ENCODE measurements around the gene HEPN1.

The HEPN1 gene

GRCh38 chr11:124886476-124886875 lies 32.6 kb upstream of the HEPN1 start:
- no peak for DNase-seq

- no peak for DNase-seq
Measured at GRCh38 chr11:124886978-124887666, 31.9 kb upstream of the HEPN1 start.

- no peak for DNase-seq
Measured at GRCh38 chr11:124887667-124888013, 31.4 kb upstream of the HEPN1 start.

GRCh38 chr11:124889191-124890091 lies 29.6 kb upstream of the HEPN1 start:
- no peak for DNase-seq

GRCh38 chr11:124890151-124890550 lies 28.9 kb upstream of the HEPN1 start:
- DNase-seq, result peak; percentile 12 to 50

GRCh38 chr11:124890683-124891372 lies 28.2 kb upstream of the HEPN1 start:
- DNase-seq, result no peak

- peak; percentile 14 to 54 for DNase-seq
Measured at GRCh38 chr11:124891373-124891861, 27.6 kb upstream of the HEPN1 start.

- no peak for DNase-seq
Measured at GRCh38 chr11:124892146-124892545, 26.9 kb upstream of the HEPN1 start.

GRCh38 chr11:124892750-124893454 lies 26.1 kb upstream of the HEPN1 start:
- DNase-seq, result no peak

- no peak for DNase-seq
Measured at GRCh38 chr11:124893781-124894401, 25.2 kb upstream of the HEPN1 start.

GRCh38 chr11:124894606-124895430 lies 24.2 kb upstream of the HEPN1 start:
- DNase-seq, result no peak

GRCh38 chr11:124895471-124895971 lies 23.5 kb upstream of the HEPN1 start:
- no peak for DNase-seq

- no peak for DNase-seq
Measured at GRCh38 chr11:124896071-124896750, 22.8 kb upstream of the HEPN1 start.

GRCh38 chr11:124896821-124897391 lies 22.1 kb upstream of the HEPN1 start:
- peak in 1 of 2 experiments; percentile 8 for DNase-seq

GRCh38 chr11:124897674-124898262 lies 21.3 kb upstream of the HEPN1 start, which contains the start of gene ROBO4:
TSS of gene ROBO4 (minus strand) at chr11:124897865. CDS start at chr11:124897795, 70 bp downstream.
- no peak for DNase-seq

GRCh38 chr11:124898263-124898680 lies 20.8 kb upstream of the HEPN1 start:
- peak; percentile 89 to 96 for DNase-seq

- no peak for DNase-seq
Measured at GRCh38 chr11:124898711-124899110, 20.3 kb upstream of the HEPN1 start.

GRCh38 chr11:124899383-124900145 lies 19.5 kb upstream of the HEPN1 start:
- peak; percentile 47 to 82 for DNase-seq

- no peak for DNase-seq
Measured at GRCh38 chr11:124900464-124900863, 18.6 kb upstream of the HEPN1 start.
